Skeletal muscle tissue (tissue), 4 donors: ENCODE measurements around the gene RB1. TPM values are rescaled to one million over a fixed set of nuclear protein-coding genes. Genes with fewer than 3 reads are reported as not detected.
A peak's percentile ranks its signal among the peaks of the same experiment; 100 is the strongest.

ENCODE experiments used
- H3K27ac ChIP-seq: one replicate; pipeline ENCODE4 v1.7.0; 2013; ENCODE audit warnings: mild to moderate bottlenecking, low read depth, low read length, inconsistent platforms
- H3K27me3 ChIP-seq, 3 donors: one replicate each; pipeline ENCODE4 v1.7.0; 2013; ENCODE audit warnings: low read length in 3 of 3; ENCODE audit not compliant: control insufficient read depth in 3 of 3, insufficient read depth in 3 of 3
- H3K36me3 ChIP-seq, 3 donors: one replicate each; pipeline ENCODE4 v1.7.0; 2013; ENCODE audit warnings: low read length in 3 of 3; ENCODE audit not compliant: control insufficient read depth in 3 of 3, insufficient read depth in 3 of 3
- H3K4me1 ChIP-seq, 3 donors: one replicate each; pipeline ENCODE4 v1.7.0; 2013; ENCODE audit warnings: low read length in 3 of 3, mild to moderate bottlenecking in 3 of 3; ENCODE audit not compliant: control insufficient read depth in 3 of 3, insufficient read depth in 3 of 3
- H3K4me3 ChIP-seq, 3 donors: one replicate each; pipeline ENCODE4 v1.7.0; 2013; ENCODE audit warnings: low read length in 3 of 3
- H3K9ac ChIP-seq, 3 donors: one replicate each; pipeline ENCODE4 v1.7.0; 2013; ENCODE audit warnings: low read length in 3 of 3, mild to moderate bottlenecking in 3 of 3, moderate library complexity in 2 of 3, low read depth in 1 of 3
- H3K9me3 ChIP-seq, 3 donors: one replicate each; pipeline ENCODE4 v1.7.0; 2013; ENCODE audit warnings: low read length in 3 of 3; ENCODE audit not compliant: control insufficient read depth in 3 of 3
- total RNA-seq: library from RNA; depleted of rRNA; stranded (reverse); fragments of >200 nt; gene quantifications from one replicate; pipeline ENCODE4 v1.2.3, GENCODE V29; 2014
- donor health status: Osteomylitis.

The RB1 gene
- total RNA-seq, 1 donor from 2014 or later, result 39.7 TPM

- Histone ChIP-seq H3K36me3 (peaks cover 0 to 5% (median 2%) of the 10 kb centered on the region in 3 donors), H3K27ac (no peak overlapping the region), H3K27me3 (no peaks in the 10 kb centered on the region), H3K9ac (no peak overlapping the region), H3K4me3 (no peak overlapping the region), H3K9me3 (no peaks in the 10 kb centered on the region), H3K4me1 (peaks cover 0 to under 1% (median 0%) of the 10 kb centered on the region in 3 donors)
Measured at GRCh38 chr13:48486362-48486761, 182.8 kb downstream of the RB1 start.

GRCh38 chr13:48486836-48487235 is 183.3 kb downstream of the RB1 start:
- Histone ChIP-seq H3K9me3 (no peaks in the 10 kb centered on the region), H3K4me1 (peaks cover under 1 to 4% (median under 1%) of the 10 kb centered on the region in 3 donors), H3K4me3 (no peak overlapping the region), H3K27ac (no peak overlapping the region), H3K9ac (no peak overlapping the region), H3K27me3 (no peaks in the 10 kb centered on the region), H3K36me3 (peaks cover 0 to 5% (median 2%) of the 10 kb centered on the region in 3 donors)

GRCh38 chr13:48487968-48488367 is 184.4 kb downstream of the RB1 start:
- Histone ChIP-seq H3K9ac (no peak overlapping the region), H3K27me3 (no peaks in the 10 kb centered on the region), H3K27ac (no peak overlapping the region), H3K9me3 (no peaks in the 10 kb centered on the region), H3K36me3 (peaks cover 0 to 5% (median under 1%) of the 10 kb centered on the region in 3 donors), H3K4me1 (peaks cover 4% of the 10 kb centered on the region in 3 donors), H3K4me3 (no peak overlapping the region)

GRCh38 chr13:48488995-48489394 is 185.4 kb downstream of the RB1 start:
- Histone ChIP-seq H3K9ac (no peak overlapping the region), H3K27me3 (no peaks in the 10 kb centered on the region), H3K4me3 (no peak overlapping the region), H3K4me1 (peaks cover 4 to 10% (median 9%) of the 10 kb centered on the region in 3 donors), H3K9me3 (no peaks in the 10 kb centered on the region), H3K27ac (no peak overlapping the region), H3K36me3 (peaks cover 0 to 5% (median 0%) of the 10 kb centered on the region in 3 donors)

GRCh38 chr13:48489666-48490065 is 186.1 kb downstream of the RB1 start:
- Histone ChIP-seq H3K9ac (no peak overlapping the region), H3K4me3 (no peak overlapping the region), H3K4me1 (peaks cover 4 to 10% (median 9%) of the 10 kb centered on the region in 3 donors), H3K9me3 (no peaks in the 10 kb centered on the region), H3K27ac (no peak overlapping the region), H3K27me3 (no peaks in the 10 kb centered on the region), H3K36me3 (peaks cover 0 to 5% (median 0%) of the 10 kb centered on the region in 3 donors)

GRCh38 chr13:48490241-48490640 is 186.7 kb downstream of the RB1 start:
- Histone ChIP-seq H3K9me3 (no peaks in the 10 kb centered on the region), H3K4me3 (no peak overlapping the region), H3K27ac (no peak overlapping the region), H3K4me1 (peaks cover 4 to 10% (median 9%) of the 10 kb centered on the region in 3 donors), H3K27me3 (no peaks in the 10 kb centered on the region), H3K9ac (no peak overlapping the region), H3K36me3 (peaks cover 0 to 5% (median 0%) of the 10 kb centered on the region in 3 donors)

GRCh38 chr13:48491423-48492095 is 188.0 kb downstream of the RB1 start:
- Histone ChIP-seq H3K4me1 (peaks cover 4 to 10% (median 9%) of the 10 kb centered on the region in 3 donors), H3K27ac (peak overlapping the region; percentile 73), H3K4me3 (peak overlapping the region in 2 of 3 donors; percentile 38 to 53), H3K9me3 (no peaks in the 10 kb centered on the region), H3K9ac (peak overlapping the region in 1 of 3 donors; percentile 12), H3K27me3 (no peaks in the 10 kb centered on the region), H3K36me3 (peaks cover 0 to 5% (median 0%) of the 10 kb centered on the region in 3 donors)

- Histone ChIP-seq H3K4me1 (peaks cover 4 to 10% (median 9%) of the 10 kb centered on the region in 3 donors), H3K27ac (peak overlapping the region; percentile 73), H3K9me3 (no peaks in the 10 kb centered on the region), H3K4me3 (peak overlapping the region; percentile 38 to 53 (median 45)), H3K27me3 (no peaks in the 10 kb centered on the region), H3K36me3 (peaks cover 0 to 5% (median 0%) of the 10 kb centered on the region in 3 donors), H3K9ac (peak overlapping the region; percentile 27 to 58 (median 52))
Measured at GRCh38 chr13:48492096-48492440, 188.5 kb downstream of the RB1 start.

GRCh38 chr13:48492470-48493065 is 189.0 kb downstream of the RB1 start:
- Histone ChIP-seq H3K9me3 (no peaks in the 10 kb centered on the region), H3K27ac (peak overlapping the region; percentile 73), H3K4me3 (peak overlapping the region; percentile 38 to 53 (median 45)), H3K9ac (peak overlapping the region; percentile 27 to 58 (median 52)), H3K36me3 (peaks cover 0 to 5% (median 0%) of the 10 kb centered on the region in 3 donors), H3K4me1 (peaks cover 4 to 10% (median 9%) of the 10 kb centered on the region in 3 donors), H3K27me3 (no peaks in the 10 kb centered on the region)
